Loucy (cell line): ENCODE data around the gene ANKRD13B.
A peak's percentile ranks its signal among the peaks of the same experiment; 100 is the strongest.

ENCODE experiments used
- H2AFZ ChIP-seq: fragments of 200-600 bp; sonication (generic); 2 replicates; pipeline ENCODE4 v1.6.0; 2016; ENCODE audit warnings: antibody characterized with exemption, mild to moderate bottlenecking, low read length, moderate library complexity
- H3F3A ChIP-seq: fragments of 200-600 bp; 2 replicates; pipeline ENCODE4 v1.6.0; 2016; ENCODE audit warnings: antibody characterized with exemption, low read depth, mild to moderate bottlenecking
- H3K27me3 ChIP-seq: fragments of 200-600 bp; sonication (generic); 2 replicates; pipeline ENCODE4 v1.6.1; 2014; ENCODE audit warnings: low read length, mild to moderate bottlenecking; ENCODE audit not compliant: insufficient read depth, poor library complexity, severe bottlenecking
- H3K36me3 ChIP-seq: fragments of 200-600 bp; sonication (generic); 2 replicates; pipeline ENCODE4 v1.6.1; 2016; ENCODE audit warnings: low read length; ENCODE audit not compliant: insufficient read depth
- H3K4me1 ChIP-seq: fragments of 200-600 bp; sonication (generic); 2 replicates; pipeline ENCODE4 v1.5.1; 2014; ENCODE audit warnings: low read length, mild to moderate bottlenecking; ENCODE audit not compliant: insufficient read depth, poor library complexity, severe bottlenecking
- H3K4me2 ChIP-seq: fragments of 200-600 bp; sonication (generic); 2 replicates; pipeline ENCODE4 v1.6.0; 2014; ENCODE audit warnings: antibody characterized with exemption, low read length, low read depth, mild to moderate bottlenecking; ENCODE audit not compliant: poor library complexity, severe bottlenecking
- H3K4me3 ChIP-seq: fragments of 200-600 bp; sonication (generic); 2 replicates; pipeline ENCODE4 v1.5.1; 2014; ENCODE audit warnings: low read length, mild to moderate bottlenecking, mixed read lengths; ENCODE audit not compliant: poor library complexity, severe bottlenecking
- H3K79me2 ChIP-seq: fragments of 200-600 bp; sonication (generic); 2 replicates; pipeline ENCODE4 v1.6.1; 2014; ENCODE audit warnings: low read length; ENCODE audit not compliant: insufficient read depth
- H3K9ac ChIP-seq: fragments of 200-600 bp; sonication (generic); 2 replicates; pipeline ENCODE4 v1.6.0; 2014; ENCODE audit warnings: mild to moderate bottlenecking, low read depth, low read length, moderate library complexity; ENCODE audit not compliant: poor library complexity, severe bottlenecking
- H3K9me2 ChIP-seq: fragments of 200-600 bp; sonication (generic); replicated peaks from 2 replicates; pipeline ENCODE4 v1.6.1; 2016; ENCODE audit warnings: low read depth, low read length, mixed read lengths
- H3K9me3 ChIP-seq: fragments of 200-600 bp; sonication (generic); 2 replicates; pipeline ENCODE4 v1.6.1; 2014; ENCODE audit warnings: mild to moderate bottlenecking, antibody characterized with exemption, low read length, low read depth; ENCODE audit not compliant: insufficient read depth
- H4K20me1 ChIP-seq: fragments of 200-600 bp; sonication (generic); 2 replicates; pipeline ENCODE4 v1.6.0; 2014; ENCODE audit warnings: antibody characterized with exemption, low read length, mild to moderate bottlenecking; ENCODE audit not compliant: insufficient read depth, poor library complexity, severe bottlenecking
- EZH2phosphoT487 ChIP-seq: fragments of 200-600 bp; IDR thresholded peaks from 2 replicates; pipeline ENCODE4 v1.6.1; 2018; ENCODE audit warnings: antibody characterized with exemption, mild to moderate bottlenecking, moderate library complexity, borderline replicate concordance
- TF ChIP-seq, protein P1 (sequence below): fragments of 200-600 bp; sonication (generic); conservative IDR thresholded peaks from 2 replicates; pipeline ENCODE4 v1.5.1; 2014; ENCODE audit warnings: mild to moderate bottlenecking, antibody characterized with exemption, low read length

Gene ANKRD13B

DNA sequence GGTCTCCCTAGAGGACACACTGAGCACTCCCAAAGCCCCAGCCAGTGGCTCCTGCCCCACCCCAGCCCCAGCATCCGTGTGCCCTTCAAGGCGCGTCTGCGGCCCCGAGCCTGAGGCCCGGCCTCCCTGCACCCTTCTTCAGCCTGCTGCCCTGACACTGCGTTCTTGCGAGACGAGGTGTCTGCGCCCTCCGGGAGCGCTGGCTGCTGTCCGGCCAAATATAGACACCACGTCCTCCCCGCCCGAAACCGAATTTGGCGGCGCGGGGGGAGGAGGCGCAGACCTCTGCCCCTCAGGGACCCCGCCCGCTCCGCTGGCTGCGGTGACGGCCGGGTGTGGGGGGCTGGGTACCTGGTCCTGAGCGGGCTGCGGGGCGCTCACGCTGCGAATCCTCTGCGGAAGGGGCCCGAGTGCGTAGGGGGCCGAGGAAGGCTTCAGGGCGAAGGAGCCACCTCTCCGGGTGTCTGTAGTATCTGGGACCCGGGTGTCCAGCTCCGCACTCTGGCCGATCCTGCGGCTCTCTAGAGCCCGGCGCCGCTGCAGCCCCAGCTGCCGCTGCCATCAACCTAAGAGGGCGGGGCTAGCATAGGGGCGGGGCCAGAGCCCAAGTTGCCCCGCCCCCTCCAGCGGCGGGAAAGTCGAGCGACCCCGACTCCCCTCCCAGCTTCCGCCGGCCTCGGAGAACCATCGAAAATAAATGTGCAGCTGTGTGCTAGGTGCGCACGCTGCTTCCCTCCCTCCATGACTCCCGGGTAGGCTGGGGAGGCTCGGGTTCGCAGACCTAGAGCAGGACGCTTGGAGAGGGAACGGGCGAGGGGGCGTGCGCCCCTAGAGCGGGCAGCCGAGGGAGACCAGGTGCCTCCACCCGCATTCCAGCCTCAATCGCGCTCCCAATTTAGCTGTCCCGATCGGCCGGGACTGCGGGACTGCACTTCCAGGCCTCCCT lies 29.7 kb downstream of the ANKRD13B start, which contains the start of gene CORO6:
TSS of gene CORO6 (minus strand) at position 576 of the 946 bp plus-strand sequence. CDS start 1,491 bp downstream, outside the sequence.
- Histone ChIP-seq H2AFZ (peak within 1 kb of the TSS; percentile 46), H3K4me3 (peak within 1 kb of the TSS; percentile 68)

GRCh38 chr17:29623283-29623647 lies 30.3 kb downstream of the ANKRD13B start:
- Histone ChIP-seq H3K27me3 (no peaks in the 10 kb centered on the region), H3K4me3 (peak overlapping the region; percentile 68), H2AFZ (no peak overlapping the region), H3K9me2 (no peaks in the 10 kb centered on the region), H3K9ac (no peak overlapping the region), H3K36me3 (no peaks in the 10 kb centered on the region; the same call in 1 of the 2 replicates), H3K79me2 (no peaks in the 10 kb centered on the region), H3K4me2 (peak overlapping the region; percentile 76), H3K9me3 (no peaks in the 10 kb centered on the region), H3F3A (no peaks in the 10 kb centered on the region), H3K4me1 (peaks cover 4% of the 10 kb centered on the region), H4K20me1 (no peaks in the 10 kb centered on the region)
- TF ChIP-seq, protein P1, sequence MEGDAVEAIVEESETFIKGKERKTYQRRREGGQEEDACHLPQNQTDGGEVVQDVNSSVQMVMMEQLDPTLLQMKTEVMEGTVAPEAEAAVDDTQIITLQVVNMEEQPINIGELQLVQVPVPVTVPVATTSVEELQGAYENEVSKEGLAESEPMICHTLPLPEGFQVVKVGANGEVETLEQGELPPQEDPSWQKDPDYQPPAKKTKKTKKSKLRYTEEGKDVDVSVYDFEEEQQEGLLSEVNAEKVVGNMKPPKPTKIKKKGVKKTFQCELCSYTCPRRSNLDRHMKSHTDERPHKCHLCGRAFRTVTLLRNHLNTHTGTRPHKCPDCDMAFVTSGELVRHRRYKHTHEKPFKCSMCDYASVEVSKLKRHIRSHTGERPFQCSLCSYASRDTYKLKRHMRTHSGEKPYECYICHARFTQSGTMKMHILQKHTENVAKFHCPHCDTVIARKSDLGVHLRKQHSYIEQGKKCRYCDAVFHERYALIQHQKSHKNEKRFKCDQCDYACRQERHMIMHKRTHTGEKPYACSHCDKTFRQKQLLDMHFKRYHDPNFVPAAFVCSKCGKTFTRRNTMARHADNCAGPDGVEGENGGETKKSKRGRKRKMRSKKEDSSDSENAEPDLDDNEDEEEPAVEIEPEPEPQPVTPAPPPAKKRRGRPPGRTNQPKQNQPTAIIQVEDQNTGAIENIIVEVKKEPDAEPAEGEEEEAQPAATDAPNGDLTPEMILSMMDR, result no peak
- no peak for TF ChIP-seq EZH2phosphoT487

More for the DNA sequence above, 29.7 kb downstream of the ANKRD13B start, which contains the start of gene CORO6:
- H3K27me3 ChIP-seq, result no peaks in the 10 kb centered on the region
- H3K9ac ChIP-seq, result peak within 1 kb of the TSS; percentile 21
- no peak for TF ChIP-seq EZH2phosphoT487
- TF ChIP-seq, protein P1, result no peak
- H3K9me3 ChIP-seq, result no peaks in the 10 kb centered on the region
- H3K79me2 ChIP-seq, result no peaks in the 10 kb centered on the region
- no peaks in the 10 kb centered on the region for H3K36me3 ChIP-seq
- H3F3A ChIP-seq, result no peaks in the 10 kb centered on the region
- H4K20me1 ChIP-seq, result no peaks in the 10 kb centered on the region
- H3K9me2 ChIP-seq, result no peaks in the 10 kb centered on the region
- peaks cover 6% of the 10 kb centered on the region for H3K4me1 ChIP-seq
- H3K4me2 ChIP-seq, result peak within 1 kb of the TSS; percentile 76

GRCh38 chr17:29624586-29624985 lies 31.7 kb downstream of the ANKRD13B start:
- peaks cover 4% of the 10 kb centered on the region for H3K4me1 ChIP-seq
- H3K79me2 ChIP-seq, result no peaks in the 10 kb centered on the region
- H3K36me3 ChIP-seq, result peaks cover 4% of the 10 kb centered on the region; the same call in 1 of the 2 replicates
- H4K20me1 ChIP-seq, result no peaks in the 10 kb centered on the region
- H3K27me3 ChIP-seq, result no peaks in the 10 kb centered on the region
- no peak for TF ChIP-seq EZH2phosphoT487
- TF ChIP-seq, protein P1, result no peak
- no peaks in the 10 kb centered on the region for H3F3A ChIP-seq
- H3K9me3 ChIP-seq, result no peaks in the 10 kb centered on the region
- H2AFZ ChIP-seq, result no peak overlapping the region
- no peak overlapping the region for H3K9ac ChIP-seq
- H3K4me3 ChIP-seq, result no peak overlapping the region
- no peaks in the 10 kb centered on the region for H3K9me2 ChIP-seq
- no peak overlapping the region for H3K4me2 ChIP-seq
